HCT116 (cell line): ENCODE results near the gene FBXW8. TPM values are rescaled to one million over a fixed set of nuclear protein-coding genes. Genes with fewer than 3 reads are reported as not detected.

Experiments used
- ATAC-seq: fragments of 200-7000 bp; cut with Tn5 transposase; 2 replicates; pipeline ENCODE4 v1.9.1; 2020; ENCODE audit warnings: mild to moderate bottlenecking, moderate library complexity
- BruUV-seq: library from RNA; stranded (reverse); fragments of 400-500 nt; replicated peaks from 2 replicates; lab custom pipeline; 2021; lab: Mats Ljungman, UMichigan
- CTCF ChIA-PET: fragments of 300-600 bp; sonication (Branson Sonifier 250); formaldehyde crosslinking; loops from one replicate; lab custom pipeline; 2021; ENCODE audit warnings: antibody characterized with exemption; lab: Charles Lee
- POLR2A ChIA-PET: fragments of 300-600, 350-600 bp; sonication (Branson Sonifier 250); formaldehyde crosslinking; loops from one replicate; lab custom pipeline; 2021; ENCODE audit warnings: antibody characterized with exemption; lab: Charles Lee
- RAD21 ChIA-PET, 2 experiments: fragments of 300-600 bp; sonication (Branson Sonifier 250); formaldehyde crosslinking; loops; one replicate each; lab custom pipeline; 2023; ENCODE audit warnings: low total read pairs in 2 of 2; ENCODE audit not compliant: uncharacterized antibody in 2 of 2, unreplicated experiment in 2 of 2, low non-redundant PET in 1 of 2; lab: Charles Lee
- DNase-seq: peaks from one replicate; pipeline ENCODE4 v3.0.0-alpha.2; 2010; ENCODE audit warnings: low read depth, low spot score
- H2AFZ ChIP-seq: fragments of 200-600 bp; shearing (Covaris generic), sonication (generic); 2 replicates; pipeline ENCODE4 v1.6.1; 2017; ENCODE audit warnings: low read depth, mixed run types, mixed read lengths, antibody characterized with exemption, low read length; ENCODE audit not compliant: poor library complexity, severe bottlenecking
- H3K27ac ChIP-seq: 2 replicates; pipeline ENCODE4 v1.5.1; 2012; ENCODE audit warnings: low read depth, low read length
- H3K27me3 ChIP-seq: fragments of 200-600 bp; sonication (generic); 2 replicates; pipeline ENCODE4 v1.6.1; 2016; ENCODE audit warnings: mixed run types, low read length, mixed read lengths; ENCODE audit not compliant: insufficient read depth
- H3K36me3 ChIP-seq, 2 experiments: fragments of 200-500 bp in 1 of 2; fragments of 200-600 bp in 1 of 2; sonication (Bioruptor generic) in 1 of 2; sonication (generic) in 1 of 2; 2 replicates each; pipeline versions ENCODE4 v1.5.1 to v1.6.1; 2014 to 2016; ENCODE audit warnings: low read length in 2 of 2, inconsistent platforms in 1 of 2, mixed read lengths in 1 of 2, mixed run types in 1 of 2; ENCODE audit not compliant: insufficient read depth in 2 of 2, control insufficient read depth in 1 of 2
- H3K4me1 ChIP-seq, 2 experiments: fragments of 200-600 bp in 1 of 2; sonication (generic) in 1 of 2; 2 replicates each; pipeline versions ENCODE4 v1.5.1 to v1.6.1; 2012 to 2017; ENCODE audit warnings: low read length in 2 of 2, inconsistent platforms in 1 of 2, mild to moderate bottlenecking in 1 of 2, mixed read lengths in 1 of 2, mixed run types in 1 of 2, moderate library complexity in 1 of 2; ENCODE audit not compliant: insufficient read depth in 2 of 2, control insufficient read depth in 1 of 2
- H3K4me2 ChIP-seq: fragments of 200-600 bp; sonication (generic); 2 replicates; pipeline ENCODE4 v1.6.1; 2017; ENCODE audit warnings: mixed run types, low read length, mixed read lengths
- H3K4me3 ChIP-seq, 2 experiments: fragments of 200-600 bp in 1 of 2; sonication (generic) in 1 of 2; replicated peaks in 1 of 2; 2 replicates each; pipeline ENCODE4 v1.5.1; 2011 to 2016; ENCODE audit warnings: low read length in 2 of 2, control low read depth in 1 of 2, low read depth in 1 of 2, mild to moderate bottlenecking in 1 of 2, mixed read lengths in 1 of 2, mixed run types in 1 of 2
- H3K79me2 ChIP-seq: fragments of 200-600 bp; sonication (generic); 2 replicates; pipeline ENCODE4 v1.6.1; 2017; ENCODE audit warnings: mild to moderate bottlenecking, mixed run types, low read length, moderate library complexity, mixed read lengths; ENCODE audit not compliant: insufficient read depth
- H3K9ac ChIP-seq: fragments of 200-600 bp; sonication (generic); 2 replicates; pipeline ENCODE4 v1.6.1; 2016; ENCODE audit warnings: low read length, mixed read lengths
- H3K9me2 ChIP-seq: fragments of 200-600 bp; sonication (generic), shearing (Covaris generic); 2 replicates; pipeline ENCODE4 v1.6.1; 2017; ENCODE audit warnings: mixed run types, mild to moderate bottlenecking, moderate library complexity; ENCODE audit not compliant: insufficient read depth
- H3K9me3 ChIP-seq, 2 experiments: fragments of 200-500 bp in 1 of 2; fragments of 200-600 bp in 1 of 2; sonication (Bioruptor generic) in 1 of 2; sonication (generic) in 1 of 2; 2 replicates each; pipeline ENCODE4 v1.6.1; 2014 to 2017; ENCODE audit warnings: low read length in 2 of 2, mixed read lengths in 2 of 2, inconsistent platforms in 1 of 2, low read depth in 1 of 2, mild to moderate bottlenecking in 1 of 2, mixed run types in 1 of 2, moderate library complexity in 1 of 2; ENCODE audit not compliant: control insufficient read depth in 1 of 2, insufficient read depth in 1 of 2
- H4K20me1 ChIP-seq: fragments of 200-600 bp; sonication (generic), shearing (Covaris generic); 2 replicates; pipeline ENCODE4 v1.6.1; 2017; ENCODE audit warnings: mixed run types, mild to moderate bottlenecking, moderate library complexity; ENCODE audit not compliant: insufficient read depth
- CEBPB ChIP-seq: IDR thresholded peaks from 2 replicates; pipeline ENCODE4 v1.6.1; 2012; ENCODE audit warnings: low read depth
- EGR1 ChIP-seq: IDR thresholded peaks from 2 replicates; pipeline ENCODE4 v1.6.1; 2012; ENCODE audit warnings: low read depth
- ELF1 ChIP-seq: IDR thresholded peaks from 2 replicates; pipeline ENCODE4 v1.6.1; 2012; ENCODE audit warnings: low read depth, borderline replicate concordance
- FOSL1 ChIP-seq: IDR thresholded peaks from 2 replicates; pipeline ENCODE4 v1.6.1; 2012; ENCODE audit warnings: low read depth
- intact Hi-C: fragments of 100-400 bp; cut with micrococcal nuclease; formaldehyde crosslinking; loops from 2 replicates; pipeline ENCODE4 v1.10.0; 2022
- total RNA-seq: library from RNA; stranded (reverse); gene quantifications from one replicate; pipeline ENCODE4 v1.2.1, GENCODE V29; 2021; ENCODE audit not compliant: unreplicated experiment
- TF ChIP-seq, protein P1 (sequence below): IDR thresholded peaks from 2 replicates; pipeline ENCODE4 v1.6.1; 2011; ENCODE audit warnings: mild to moderate bottlenecking, low read length, moderate library complexity; ENCODE audit not compliant: insufficient replicate concordance; ENCODE audit errors: extremely low read depth

FBXW8 gene
- total RNA-seq, 1 experiment from 2014 or later: 14.6 TPM

DNA sequence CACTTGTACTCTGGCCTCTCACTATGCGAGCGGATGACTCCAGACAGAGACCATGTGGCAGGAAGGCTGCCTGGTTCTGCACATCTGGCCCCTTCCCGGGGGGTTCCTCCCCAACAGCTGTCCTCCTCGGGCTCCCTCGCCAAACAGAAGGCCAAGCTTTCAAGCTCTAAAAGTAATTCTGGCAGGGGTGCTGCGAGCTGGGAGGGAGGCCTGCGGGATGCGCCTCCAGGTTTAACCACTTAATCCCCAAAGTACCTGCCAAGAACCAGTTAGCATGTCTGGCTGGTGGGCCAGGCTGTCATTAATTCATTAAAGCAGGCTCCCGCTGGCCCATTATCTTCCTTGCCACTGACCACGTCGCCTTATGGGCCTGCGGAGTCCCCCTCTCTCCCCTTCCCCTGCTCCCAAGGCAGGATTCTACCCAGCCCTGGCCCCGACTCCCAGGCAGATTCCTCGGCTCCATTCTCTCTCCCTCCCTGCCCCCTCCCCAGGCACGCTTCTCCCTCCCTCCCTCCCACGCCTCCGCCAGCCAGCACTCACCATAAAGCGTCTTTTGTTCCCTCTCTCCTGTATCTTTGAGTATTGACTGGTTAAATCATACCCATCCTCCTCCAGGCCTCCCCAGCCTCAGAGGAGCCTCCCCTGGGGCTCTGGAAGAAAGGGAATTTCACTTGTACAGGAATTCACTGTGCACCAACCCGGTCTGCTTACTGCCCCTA lies 34.4 kb upstream of the FBXW8 start:
- Histone ChIP-seq H3K4me2 (no peak overlapping the region), H3K27me3 (no peaks in the 10 kb centered on the region), H3K9me2 (no peaks in the 10 kb centered on the region), H3K79me2 (no peaks in the 10 kb centered on the region), H2AFZ (no peak overlapping the region), H3K4me1 (peaks cover 14 to 28% of the 10 kb centered on the region in 2 experiments; a peak in 3 of 4 replicates), H3K36me3 (no peaks in the 10 kb centered on the region), H4K20me1 (no peaks in the 10 kb centered on the region), H3K27ac (no peak overlapping the region), H3K4me3 (no peak overlapping the region), H3K9ac (no peak overlapping the region), H3K9me3 (no peaks in the 10 kb centered on the region)
- TF ChIP-seq, protein P1, sequence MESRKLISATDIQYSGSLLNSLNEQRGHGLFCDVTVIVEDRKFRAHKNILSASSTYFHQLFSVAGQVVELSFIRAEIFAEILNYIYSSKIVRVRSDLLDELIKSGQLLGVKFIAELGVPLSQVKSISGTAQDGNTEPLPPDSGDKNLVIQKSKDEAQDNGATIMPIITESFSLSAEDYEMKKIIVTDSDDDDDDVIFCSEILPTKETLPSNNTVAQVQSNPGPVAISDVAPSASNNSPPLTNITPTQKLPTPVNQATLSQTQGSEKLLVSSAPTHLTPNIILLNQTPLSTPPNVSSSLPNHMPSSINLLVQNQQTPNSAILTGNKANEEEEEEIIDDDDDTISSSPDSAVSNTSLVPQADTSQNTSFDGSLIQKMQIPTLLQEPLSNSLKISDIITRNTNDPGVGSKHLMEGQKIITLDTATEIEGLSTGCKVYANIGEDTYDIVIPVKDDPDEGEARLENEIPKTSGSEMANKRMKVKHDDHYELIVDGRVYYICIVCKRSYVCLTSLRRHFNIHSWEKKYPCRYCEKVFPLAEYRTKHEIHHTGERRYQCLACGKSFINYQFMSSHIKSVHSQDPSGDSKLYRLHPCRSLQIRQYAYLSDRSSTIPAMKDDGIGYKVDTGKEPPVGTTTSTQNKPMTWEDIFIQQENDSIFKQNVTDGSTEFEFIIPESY: no peak
- no peak for TF ChIP-seq ELF1
- no peak for TF ChIP-seq CEBPB
- TF ChIP-seq EGR1: no peak
- no peak for TF ChIP-seq FOSL1
- ATAC-seq: no peak
- intact Hi-C loops: no loop called here
- RAD21 ChIA-PET: no interaction called here
- DNase-seq: no peak
- CTCF ChIA-PET: no interaction called here
- POLR2A ChIA-PET: no interaction called here
- no TSS peak for BruUV-seq
